CD4-positive, alpha-beta T cell (primary cell): Measurements from ENCODE around the gene PNPLA3. TPM values are rescaled to one million over a fixed set of nuclear protein-coding genes. Genes with fewer than 3 reads are reported as not detected.

Experiments used
- ATAC-seq: fragments of 200-7000 bp; cut with Tn5 transposase; one replicate; pipeline ENCODE4 v1.10.0; 2022; ENCODE audit warnings: mild to moderate bottlenecking; ENCODE audit not compliant: poor library complexity
- CTCF ChIA-PET: fragments of 350-600 bp; sonication (Branson Sonifier 250); formaldehyde crosslinking; loops from one replicate; lab custom pipeline; 2021; ENCODE audit warnings: antibody characterized with exemption, inconsistent platforms; lab: Charles Lee
- POLR2A ChIA-PET: fragments of 350-600 bp; sonication (Branson Sonifier 250); formaldehyde crosslinking; loops from one replicate; lab custom pipeline; 2021; ENCODE audit warnings: antibody characterized with exemption, inconsistent platforms; lab: Charles Lee
- DNase-seq, 14 experiments: peaks; one replicate each; pipeline ENCODE4 v3.0.0-alpha.2; 2013 to 2020; ENCODE audit warnings: mixed read lengths in 2 of 14
- H3K27ac ChIP-seq, 2 donors: one replicate each; pipeline versions ENCODE4 v1.5.1 to v1.7.0; 2013; ENCODE audit warnings: low read length in 2 of 2, low read depth in 1 of 2, mild to moderate bottlenecking in 1 of 2
- H3K27me3 ChIP-seq, 2 experiments: 1 replicate in 1 of 2; 2 replicates in 1 of 2; pipeline versions ENCODE4 v1.6.1 to v1.7.0; 2013; ENCODE audit warnings: low read length in 2 of 2, control low read depth in 1 of 2, mild to moderate bottlenecking in 1 of 2, moderate library complexity in 1 of 2; ENCODE audit not compliant: insufficient read depth in 2 of 2, control insufficient read depth in 1 of 2
- H3K36me3 ChIP-seq: one replicate; pipeline ENCODE4 v1.6.1; 2013; ENCODE audit warnings: low read length, control low read depth; ENCODE audit not compliant: insufficient read depth
- H3K4me1 ChIP-seq: one replicate; pipeline ENCODE4 v1.6.1; 2013; ENCODE audit warnings: low read length, control low read depth; ENCODE audit not compliant: insufficient read depth
- H3K4me3 ChIP-seq: one replicate; pipeline ENCODE4 v1.5.1; 2013; ENCODE audit warnings: mild to moderate bottlenecking, low read length, moderate library complexity
- H3K9me3 ChIP-seq, 2 experiments: 1 replicate in 1 of 2; 2 replicates in 1 of 2; pipeline versions ENCODE4 v1.6.1 to v1.7.0; 2013; ENCODE audit warnings: low read length in 2 of 2, mild to moderate bottlenecking in 2 of 2, control low read depth in 1 of 2, moderate library complexity in 1 of 2; ENCODE audit not compliant: control insufficient read depth in 1 of 2, insufficient read depth in 1 of 2
- H3K27ac Mint-ChIP-seq: one replicate; pipeline ENCODE4 v1.8.0; 2020; ENCODE audit warnings: mixed read lengths
- H3K27me3 Mint-ChIP-seq: one replicate; pipeline ENCODE4 v1.8.0; 2021; ENCODE audit warnings: mixed read lengths
- H3K36me3 Mint-ChIP-seq: one replicate; pipeline ENCODE4 v1.8.0; 2021; ENCODE audit warnings: low read depth, mixed read lengths
- H3K4me1 Mint-ChIP-seq: one replicate; pipeline ENCODE4 v1.8.0; 2021; ENCODE audit warnings: low read depth, mixed read lengths
- H3K4me3 Mint-ChIP-seq: one replicate; pipeline ENCODE4 v1.8.0; 2020; ENCODE audit warnings: mild to moderate bottlenecking, mixed read lengths
- H3K9me3 Mint-ChIP-seq: one replicate; pipeline ENCODE4 v1.8.0; 2020; ENCODE audit warnings: mixed read lengths
- intact Hi-C, 2 experiments: fragments of 100-400 bp; cut with DNase I in 1 of 2; cut with micrococcal nuclease in 1 of 2; formaldehyde crosslinking; loops; one replicate each; pipeline versions ENCODE4 v1.15.1 to v1.9.0; 2023 to 2025; cut with DNase I, micrococcal nuclease
- total RNA-seq, 174 experiments: library from RNA in 2 of 174; stranded (reverse) in 2 of 174; gene quantifications; one replicate each; pipeline ENCODE4 v1.2.3 and lab custom pipeline; 2021 to 2026
- TF ChIP-seq, protein P1 (sequence below): fragments of 200-600 bp; IDR thresholded peaks from one replicate; pipeline ENCODE4 v1.8.0; 2022; ENCODE audit warnings: antibody characterized with exemption, mild to moderate bottlenecking

PNPLA3 gene
- total RNA-seq, 2 experiments from 2014 or later = not detected

DNA sequence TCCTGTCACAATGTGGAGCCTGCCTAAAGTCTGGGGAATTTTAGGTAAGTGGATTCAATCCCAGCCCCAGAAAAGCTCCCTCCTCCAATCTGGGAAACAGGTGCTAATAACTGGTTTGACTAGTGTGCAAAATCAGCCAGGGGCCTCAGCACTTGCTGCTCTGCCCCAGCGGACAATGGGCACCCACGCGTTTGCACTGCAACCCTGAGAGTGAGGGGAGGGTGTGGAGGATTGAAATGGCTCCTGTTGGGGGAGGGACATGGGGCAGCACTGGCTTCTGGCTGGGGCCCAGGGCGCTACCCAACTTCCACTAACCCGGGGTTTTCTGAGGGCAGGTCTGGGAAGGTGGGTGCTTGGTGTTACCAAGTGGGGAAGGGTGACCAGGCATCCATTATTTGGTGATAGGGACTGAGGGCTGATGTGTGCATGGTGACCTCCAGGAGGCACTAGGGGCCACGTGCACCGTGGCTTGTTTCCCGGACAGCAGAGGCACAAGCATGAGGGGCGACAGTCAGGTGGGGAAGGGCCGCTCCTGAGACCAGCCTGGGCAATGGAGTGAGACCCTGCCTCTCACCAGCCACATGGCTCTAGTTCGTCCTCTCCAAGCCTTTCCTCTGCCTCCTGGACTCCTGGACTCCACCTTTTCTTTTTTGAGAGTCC, 27.5 kb upstream of the PNPLA3 start:
- Mint-ChIP-seq H3K9me3 (no peaks in the 10 kb centered on the region), H3K27me3 (peaks cover 14% of the 10 kb centered on the region), H3K4me1 (no peaks in the 10 kb centered on the region), H3K4me3 (no peak overlapping the region), H3K27ac (no peak overlapping the region), H3K36me3 (no peaks in the 10 kb centered on the region)
- no peak for ATAC-seq
- Histone ChIP-seq H3K9me3 (no peaks in the 10 kb centered on the region), H3K36me3 (no peaks in the 10 kb centered on the region), H3K4me1 (peaks cover 7% of the 10 kb centered on the region), H3K4me3 (no peak overlapping the region), H3K27ac (no peak overlapping the region), H3K27me3 (peaks cover 15 to 20% of the 10 kb centered on the region in 2 experiments)
- no peak for DNase-seq
- TF ChIP-seq, protein P1, sequence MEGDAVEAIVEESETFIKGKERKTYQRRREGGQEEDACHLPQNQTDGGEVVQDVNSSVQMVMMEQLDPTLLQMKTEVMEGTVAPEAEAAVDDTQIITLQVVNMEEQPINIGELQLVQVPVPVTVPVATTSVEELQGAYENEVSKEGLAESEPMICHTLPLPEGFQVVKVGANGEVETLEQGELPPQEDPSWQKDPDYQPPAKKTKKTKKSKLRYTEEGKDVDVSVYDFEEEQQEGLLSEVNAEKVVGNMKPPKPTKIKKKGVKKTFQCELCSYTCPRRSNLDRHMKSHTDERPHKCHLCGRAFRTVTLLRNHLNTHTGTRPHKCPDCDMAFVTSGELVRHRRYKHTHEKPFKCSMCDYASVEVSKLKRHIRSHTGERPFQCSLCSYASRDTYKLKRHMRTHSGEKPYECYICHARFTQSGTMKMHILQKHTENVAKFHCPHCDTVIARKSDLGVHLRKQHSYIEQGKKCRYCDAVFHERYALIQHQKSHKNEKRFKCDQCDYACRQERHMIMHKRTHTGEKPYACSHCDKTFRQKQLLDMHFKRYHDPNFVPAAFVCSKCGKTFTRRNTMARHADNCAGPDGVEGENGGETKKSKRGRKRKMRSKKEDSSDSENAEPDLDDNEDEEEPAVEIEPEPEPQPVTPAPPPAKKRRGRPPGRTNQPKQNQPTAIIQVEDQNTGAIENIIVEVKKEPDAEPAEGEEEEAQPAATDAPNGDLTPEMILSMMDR = no peak
- ChIA-PET POLR2A (no interaction called here), CTCF (no interaction called here)
- intact Hi-C loops = no loop called here

DNA sequence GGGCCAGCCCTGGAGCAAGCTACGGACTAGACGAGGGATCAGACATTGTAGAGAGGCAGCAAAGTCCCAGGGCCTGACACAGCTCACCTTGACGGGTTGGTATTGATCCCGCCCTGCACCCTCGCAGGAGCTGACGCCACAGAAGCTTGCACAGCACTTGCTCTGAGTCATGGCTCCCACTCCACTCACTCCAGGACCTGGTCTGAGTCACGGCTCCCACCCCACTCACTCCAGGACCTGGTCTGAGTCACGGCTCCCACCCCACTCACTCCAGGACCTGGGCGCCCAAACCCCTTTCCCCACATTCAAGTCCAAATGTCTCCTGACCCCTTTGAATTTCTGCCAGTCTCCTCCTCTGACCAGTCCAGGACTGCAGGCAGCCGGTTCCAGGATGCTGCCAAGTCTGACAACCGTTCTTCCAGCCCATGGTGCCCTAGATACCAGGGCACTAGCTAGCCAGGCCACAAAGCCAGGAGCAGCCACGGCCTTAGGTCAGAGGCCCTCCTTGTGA, 25.8 kb upstream of the PNPLA3 start:
- Mint-ChIP-seq H3K27ac (no peak overlapping the region), H3K4me1 (no peaks in the 10 kb centered on the region), H3K27me3 (peaks cover 12% of the 10 kb centered on the region), H3K9me3 (no peaks in the 10 kb centered on the region), H3K36me3 (no peaks in the 10 kb centered on the region), H3K4me3 (no peak overlapping the region)
- Histone ChIP-seq H3K36me3 (no peaks in the 10 kb centered on the region), H3K4me1 (no peaks in the 10 kb centered on the region), H3K27ac (no peak overlapping the region), H3K9me3 (no peaks in the 10 kb centered on the region), H3K27me3 (peaks cover 3 to 5% of the 10 kb centered on the region in 2 experiments), H3K4me3 (no peak overlapping the region)
- intact Hi-C loops = no loop called here
- TF ChIP-seq, protein P1 = no peak
- DNase-seq = no peak
- CTCF ChIA-PET = no interaction called here
- POLR2A ChIA-PET = no interaction called here
- no peak for ATAC-seq

DNA sequence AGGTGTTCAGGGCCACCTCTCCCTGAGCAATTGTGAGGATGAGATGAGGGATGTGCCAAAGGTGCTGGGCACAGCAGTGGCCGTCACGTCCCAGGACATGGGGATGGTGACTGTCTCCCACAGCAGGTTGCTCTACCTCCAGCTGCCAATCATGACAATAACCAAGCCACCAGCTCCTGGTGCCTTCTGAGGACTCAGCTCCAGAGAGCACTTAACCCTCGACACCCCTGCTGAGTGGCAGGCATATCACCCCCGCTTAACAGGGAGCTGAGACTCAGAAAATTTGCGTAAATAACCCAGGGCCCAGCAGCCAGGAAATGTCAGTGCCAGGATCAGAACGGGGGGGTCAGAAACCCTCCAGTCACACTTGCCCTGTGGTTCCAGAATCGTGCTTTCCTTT, 23.4 kb upstream of the PNPLA3 start:
- no peak overlapping the region for H3K27ac ChIP-seq
- intact Hi-C loops = no loop called here
- H3K9me3 ChIP-seq = no peaks in the 10 kb centered on the region
- H3K4me3 Mint-ChIP-seq = no peak overlapping the region
- no peak for DNase-seq
- no peaks in the 10 kb centered on the region for H3K4me1 Mint-ChIP-seq
- peaks cover 12% of the 10 kb centered on the region for H3K27me3 Mint-ChIP-seq
- H3K9me3 Mint-ChIP-seq = no peaks in the 10 kb centered on the region
- H3K36me3 ChIP-seq = no peaks in the 10 kb centered on the region
- TF ChIP-seq, protein P1 = no peak
- H3K36me3 Mint-ChIP-seq = no peaks in the 10 kb centered on the region
- no peak for ATAC-seq
- no peak overlapping the region for H3K27ac Mint-ChIP-seq
- no peak overlapping the region for H3K4me3 ChIP-seq
- CTCF ChIA-PET = no interaction called here
- H3K4me1 ChIP-seq = no peaks in the 10 kb centered on the region
- POLR2A ChIA-PET = no interaction called here
- peaks cover 0 to 2% of the 10 kb centered on the region in 2 experiments for H3K27me3 ChIP-seq
